Measurements from ENCODE around the gene CNTNAP2. TPM values are rescaled to one million over a fixed set of nuclear protein-coding genes. Genes with fewer than 3 reads are reported as not detected.

CNTNAP2 gene
- total and polyA plus RNA-seq, 2 of the 8 experiments (the other 6 are each of a cell fraction or from before 2014, with no cell fraction given) = 27.9 to 71.0 TPM

GRCh38 chr7:146619641-146620040 lies 503.0 kb downstream of the CNTNAP2 start (continued):
- TF ChIP-seq BACH1 (IDR thresholded peaks at IDR 0.05; ENCODE audit: low read length) (no peak), RFX5 (IDR thresholded peaks at IDR 0.05; ENCODE audit: borderline replicate concordance, low read depth, low read length) (no peak), SUZ12 (IDR thresholded peaks at IDR 0.05; ENCODE audit: low read length) (no peak), KDM4A (IDR thresholded peaks at IDR 0.05; ENCODE audit: low read depth, low read length, severe bottlenecking) (no peak)
